Omental fat pad (tissue), 4 donors: ENCODE data around the gene CREB3L1. TPM values are rescaled to one million over a fixed set of nuclear protein-coding genes. Genes with fewer than 3 reads are reported as not detected.

ENCODE experiments used
- ATAC-seq: fragments of 150-250 bp; one replicate; pipeline ENCODE4 v1.9.1; 2016; ENCODE audit warnings: mild to moderate bottlenecking, moderate library complexity; ENCODE audit not compliant: low FRiP score
- DNase-seq: peaks from one replicate; pipeline ENCODE4 v3.0.0-alpha.2; 2019; ENCODE audit warnings: low spot score
- CTCF ChIP-seq, 3 donors: fragments of 450-650 bp; IDR thresholded peaks; one replicate each; pipeline ENCODE4 v1.5.1; 2016 to 2017; ENCODE audit warnings: antibody characterized with exemption in 3 of 3, mild to moderate bottlenecking in 3 of 3, moderate library complexity in 2 of 3
- total RNA-seq, 4 donors: library from RNA; depleted of rRNA; stranded (reverse); fragments of >200 nt; gene quantifications; one replicate each; pipeline ENCODE4 v1.1.0, GENCODE V29; 2016

Gene CREB3L1
- total RNA-seq, 4 donors from 2014 or later, result 0.94 to 8.7 (median 2.8) TPM

- TF ChIP-seq CTCF (IDR thresholded peaks at IDR 0.05), result peak in 1 of 3 donors; percentile 22
- ATAC-seq, result peak; percentile 55
- peak; percentile 76 for DNase-seq
Measured at GRCh38 chr11:46315033-46315738, 37.7 kb downstream of the CREB3L1 start.

DNA sequence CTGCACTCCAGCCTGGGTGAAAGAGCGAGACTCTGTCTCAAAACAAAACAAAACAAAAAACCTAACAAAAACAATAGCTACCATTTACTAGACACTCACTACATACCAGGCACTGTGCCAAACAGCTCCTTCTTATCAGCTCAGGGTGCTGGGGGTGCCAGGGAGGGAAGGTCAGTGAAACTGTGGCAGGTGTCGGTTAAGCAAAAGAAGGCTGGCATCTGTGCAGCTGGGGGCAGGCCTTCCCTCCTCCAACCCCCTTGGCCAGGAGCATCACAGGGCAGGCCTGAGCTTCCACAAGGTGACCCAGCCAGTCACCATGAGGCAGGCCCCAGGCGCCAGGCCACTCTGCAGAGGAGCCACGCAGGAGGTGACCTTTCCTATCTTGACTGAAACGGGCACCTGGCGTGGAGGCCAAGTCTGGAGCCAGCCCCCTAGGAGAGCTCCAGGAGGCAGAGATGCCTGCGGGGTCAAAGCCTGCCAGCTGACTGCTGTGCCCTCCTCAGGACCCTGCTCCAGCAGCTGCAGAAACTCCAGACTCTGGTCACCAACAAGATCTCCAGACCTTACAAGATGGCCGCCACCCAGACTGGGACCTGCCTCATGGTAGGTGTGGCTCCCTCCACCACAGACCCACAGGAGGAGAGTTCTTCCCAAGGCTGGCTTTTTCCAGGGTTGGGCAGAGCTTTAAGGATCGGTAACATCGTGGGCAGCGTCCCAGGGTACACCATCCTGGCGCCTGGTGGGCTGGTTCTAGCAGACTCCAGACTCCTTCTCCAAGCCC, 38.5 kb downstream of the CREB3L1 start:
- no peak for ATAC-seq
- no peak for DNase-seq
- TF ChIP-seq CTCF (IDR thresholded peaks at IDR 0.05), result no peak

DNA sequence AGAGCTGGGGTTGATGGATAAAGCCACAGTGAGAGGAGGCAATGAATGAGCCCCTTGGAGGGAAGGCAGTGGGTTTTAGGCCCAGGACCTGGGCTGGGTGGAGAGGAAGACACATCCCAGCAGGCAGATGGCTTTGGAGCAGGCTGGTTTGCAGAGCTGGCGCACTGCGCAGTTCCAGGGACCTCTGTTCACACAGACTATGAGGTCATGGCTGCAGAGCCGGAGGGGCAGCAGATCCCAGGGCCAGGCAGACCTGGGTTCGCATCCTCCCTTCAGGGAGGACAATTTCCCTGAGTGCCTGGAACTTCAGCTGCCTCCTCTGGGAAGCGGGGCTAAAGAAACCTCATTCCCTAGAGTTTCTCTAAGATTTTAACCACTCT, 41.6 kb downstream of the CREB3L1 start:
- ATAC-seq (no peak), DNase-seq (no peak)
- TF ChIP-seq CTCF (IDR thresholded peaks at IDR 0.05), result no peak

GRCh38 chr11:46321757-46322156, 44.3 kb downstream of the CREB3L1 start:
- ATAC-seq (no peak), DNase-seq (no peak)
- no peak for TF ChIP-seq CTCF (IDR thresholded peaks at IDR 0.05)

DNA sequence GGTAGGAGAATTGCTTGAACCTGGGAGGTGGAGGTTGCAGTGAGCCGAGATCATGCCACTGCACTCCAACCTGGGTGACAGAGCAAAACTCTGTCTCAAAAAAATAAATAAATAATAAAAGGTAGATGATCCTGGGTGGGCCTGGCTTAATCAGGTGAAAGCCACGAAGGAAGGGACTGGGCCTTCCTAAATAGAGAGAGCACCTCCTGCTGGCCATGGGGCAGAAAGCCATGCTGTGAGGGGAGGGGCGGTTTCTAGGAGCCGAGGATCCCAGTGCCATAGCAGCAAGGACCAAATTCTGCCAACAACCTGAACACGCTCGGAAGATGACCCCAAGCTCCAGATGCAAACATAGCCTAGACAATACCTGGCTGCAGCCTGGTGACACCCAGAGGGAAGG, 45.3 kb downstream of the CREB3L1 start:
- no peak for DNase-seq
- ATAC-seq, result no peak
- TF ChIP-seq CTCF (IDR thresholded peaks at IDR 0.05), result no peak

DNA sequence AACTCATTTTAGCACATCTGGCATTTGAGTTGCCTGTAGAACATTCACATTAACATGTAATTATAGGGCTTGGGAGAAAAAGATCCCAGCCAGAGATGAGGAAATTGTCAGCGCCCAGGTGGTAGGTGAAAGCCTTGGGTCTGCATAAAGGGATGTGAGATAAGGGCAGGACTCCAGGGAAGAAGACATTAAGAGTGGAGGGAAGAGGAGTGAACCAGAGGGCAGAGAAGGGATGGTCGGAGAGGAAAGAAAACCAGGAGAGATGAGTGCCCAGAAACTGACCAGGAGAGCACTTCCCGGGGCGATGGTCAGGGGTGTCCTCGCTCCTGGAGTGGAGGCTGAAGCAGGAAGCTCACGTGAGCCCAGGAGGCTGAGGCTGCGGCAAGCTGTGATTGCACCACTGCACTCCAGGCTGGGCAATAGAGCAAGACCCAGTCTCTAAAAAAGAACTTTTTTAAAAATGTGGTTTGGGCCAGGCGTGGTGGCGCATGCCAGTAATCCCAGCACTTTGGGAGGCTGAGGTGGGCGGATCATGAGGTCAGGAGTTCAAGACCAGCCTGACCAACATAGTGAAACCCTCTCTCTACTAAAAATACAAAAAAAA, 49.5 kb downstream of the CREB3L1 start:
- DNase-seq, result no peak
- no peak for ATAC-seq
- no peak for TF ChIP-seq CTCF (IDR thresholded peaks at IDR 0.05)
